Measurements from ENCODE around the gene BARX1.
"Not testable (repeated sequence)": the region's sequence is repeated elsewhere in the genome, so short reads cannot be mapped to it uniquely, and the experiment has no call there.

Gene BARX1

GRCh38 chr9:93965830-93966577 lies 10.8 kb upstream of the BARX1 start:
- no peak for DNase-seq (ENCODE audit: low read depth, low spot score)

- DNase-seq (ENCODE audit: low read depth, low spot score): no peak
Observed at GRCh38 chr9:93964685-93965084, 9.5 kb upstream of the BARX1 start.

GRCh38 chr9:93963969-93964368 lies 8.8 kb upstream of the BARX1 start:
- DNase-seq (ENCODE audit: low read depth, low spot score): no peak

- not testable (repeated sequence) for DNase-seq (ENCODE audit: low read depth, low spot score)
Observed at GRCh38 chr9:93963489-93963888, 8.3 kb upstream of the BARX1 start.

GRCh38 chr9:93962561-93963440 lies 7.6 kb upstream of the BARX1 start:
- no peak for DNase-seq (ENCODE audit: low read depth, low spot score)

GRCh38 chr9:93962017-93962416 lies 6.9 kb upstream of the BARX1 start:
- DNase-seq (ENCODE audit: low read depth, low spot score): no peak

GRCh38 chr9:93960971-93961841 lies 6.1 kb upstream of the BARX1 start:
- DNase-seq (ENCODE audit: low read depth, low spot score): no peak

- no peak for DNase-seq (ENCODE audit: low read depth, low spot score)
Observed at GRCh38 chr9:93960221-93960970, 5.2 kb upstream of the BARX1 start.

GRCh38 chr9:93959739-93960154 lies 4.6 kb upstream of the BARX1 start:
- DNase-seq (ENCODE audit: low read depth, low spot score): no peak

GRCh38 chr9:93958819-93959682 lies 3.9 kb upstream of the BARX1 start:
- DNase-seq (ENCODE audit: low read depth, low spot score): no peak

- DNase-seq (ENCODE audit: low read depth, low spot score): no peak
Observed at GRCh38 chr9:93958121-93958818, 3.1 kb upstream of the BARX1 start.

- no peak for DNase-seq (ENCODE audit: low read depth, low spot score)
Observed at GRCh38 chr9:93955981-93956784, 1.0 kb upstream of the BARX1 start.

- no peak for DNase-seq (ENCODE audit: low read depth, low spot score)
Observed at GRCh38 chr9:93954434-93955061, 607 bp downstream of the BARX1 start.

- DNase-seq (ENCODE audit: low read depth, low spot score): no peak
Observed at GRCh38 chr9:93953496-93954433, 1.4 kb downstream of the BARX1 start.

GRCh38 chr9:93952784-93953495 lies 2.2 kb downstream of the BARX1 start:
- no peak for DNase-seq (ENCODE audit: low read depth, low spot score)

- DNase-seq (ENCODE audit: low read depth, low spot score): no peak
Observed at GRCh38 chr9:93952119-93952783, 2.9 kb downstream of the BARX1 start.
